Thyroid gland (tissue), 4 donors: ENCODE measurements around the gene NRSN2.

Source experiments
- CTCF ChIP-seq, 6 experiments: fragments of 200-600 bp in 3 of 6; fragments of 450-650 bp in 3 of 6; sonication (generic) in 3 of 6; IDR thresholded peaks; one replicate each; pipeline ENCODE4 v1.5.1; 2016 to 2019; ENCODE audit warnings: antibody characterized with exemption in 6 of 6, mild to moderate bottlenecking in 2 of 6, inconsistent platforms in 1 of 6, moderate library complexity in 1 of 6
- POLR2A ChIP-seq, 2 donors: fragments of 450-650 bp; IDR thresholded peaks; one replicate each; pipeline ENCODE4 v1.6.1; 2017; ENCODE audit warnings: antibody characterized with exemption in 2 of 2, mild to moderate bottlenecking in 2 of 2, moderate library complexity in 1 of 2

- no peak for TF ChIP-seq CTCF (IDR thresholded peaks at IDR 0.05)
- TF ChIP-seq POLR2A (IDR thresholded peaks at IDR 0.05): no peak
Observed at GRCh38 chr20:325889-326644, 20.8 kb upstream of the NRSN2 start.
